ENCODE results near the gene ZNF222. TPM values are rescaled to one million over a fixed set of nuclear protein-coding genes. Genes with fewer than 3 reads are reported as not detected.

ZNF222 gene
- total and polyA plus RNA-seq, 4 donors = 2.5 to 5.9 (median 4.0) TPM

DNA sequence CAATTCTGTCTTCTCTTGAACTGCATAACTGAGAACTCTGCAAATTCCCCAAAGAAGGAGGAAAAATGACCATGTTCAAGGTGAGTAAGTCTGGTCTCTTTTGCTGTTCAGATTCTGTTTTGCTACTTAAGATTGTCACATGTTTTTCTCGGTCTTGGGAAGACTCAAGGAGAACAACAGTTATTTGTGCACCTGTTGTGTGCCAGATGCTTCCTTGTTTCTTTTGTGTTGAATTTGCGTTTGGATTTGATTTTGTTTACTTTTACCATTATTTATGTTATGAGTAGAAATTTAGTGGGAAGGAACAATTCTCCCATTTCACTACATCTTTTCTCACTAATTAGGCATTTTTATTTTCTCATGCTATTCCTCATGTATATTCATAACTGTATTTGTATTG is 51.1 kb downstream of the ZNF222 start:
- Histone ChIP-seq H3K27ac (ENCODE audit: low read depth in 1 of 2, low read length in 1 of 2) (no peak overlapping the region), H3K36me3 (ENCODE audit: control insufficient read depth in 4 of 4, insufficient read depth in 4 of 4, low read length in 4 of 4) (peaks cover 6 to 9% (median 7%) of the 10 kb centered on the region in 4 donors), H3K9me3 (ENCODE audit: control insufficient read depth in 4 of 4, insufficient read depth in 3 of 4, low read length in 3 of 4) (peaks cover 0 to 7% (median 0%) of the 10 kb centered on the region in 4 donors), H3K4me1 (ENCODE audit: control insufficient read depth in 5 of 5, insufficient read depth in 5 of 5, low read length in 5 of 5) (peaks cover 0 to 14% (median 0%) of the 10 kb centered on the region in 5 donors), H3K4me3 (no peak overlapping the region), H3K27me3 (ENCODE audit: control insufficient read depth in 3 of 3, insufficient read depth in 3 of 3, low read length in 2 of 3) (no peaks in the 10 kb centered on the region), H3K9ac (ENCODE audit: insufficient read depth in 1 of 2, low read length in 2 of 2) (no peak overlapping the region)
- DNase-seq (no peak), ATAC-seq (ENCODE audit: insufficient read depth, low FRiP score) (no peak)
- TF ChIP-seq, protein P1, sequence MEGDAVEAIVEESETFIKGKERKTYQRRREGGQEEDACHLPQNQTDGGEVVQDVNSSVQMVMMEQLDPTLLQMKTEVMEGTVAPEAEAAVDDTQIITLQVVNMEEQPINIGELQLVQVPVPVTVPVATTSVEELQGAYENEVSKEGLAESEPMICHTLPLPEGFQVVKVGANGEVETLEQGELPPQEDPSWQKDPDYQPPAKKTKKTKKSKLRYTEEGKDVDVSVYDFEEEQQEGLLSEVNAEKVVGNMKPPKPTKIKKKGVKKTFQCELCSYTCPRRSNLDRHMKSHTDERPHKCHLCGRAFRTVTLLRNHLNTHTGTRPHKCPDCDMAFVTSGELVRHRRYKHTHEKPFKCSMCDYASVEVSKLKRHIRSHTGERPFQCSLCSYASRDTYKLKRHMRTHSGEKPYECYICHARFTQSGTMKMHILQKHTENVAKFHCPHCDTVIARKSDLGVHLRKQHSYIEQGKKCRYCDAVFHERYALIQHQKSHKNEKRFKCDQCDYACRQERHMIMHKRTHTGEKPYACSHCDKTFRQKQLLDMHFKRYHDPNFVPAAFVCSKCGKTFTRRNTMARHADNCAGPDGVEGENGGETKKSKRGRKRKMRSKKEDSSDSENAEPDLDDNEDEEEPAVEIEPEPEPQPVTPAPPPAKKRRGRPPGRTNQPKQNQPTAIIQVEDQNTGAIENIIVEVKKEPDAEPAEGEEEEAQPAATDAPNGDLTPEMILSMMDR (IDR thresholded peaks at IDR 0.05; ENCODE audit: control extremely low read depth, extremely low read depth) = no peak
- WGBS, 2 donors = 85 to 90% methylated on average over 2 of the region's 2 CpGs

Small RNAs within 50 kb of the gene (small RNA-seq; reads per million reads assigned to genes)
- gene AC006213.5 (ENCODE audit: low replicate concordance) = not detected

Other genes starting within 250 kb of the ZNF222 start
- 10 to 100 TPM in 1 of 2 donors, 1 to 10 TPM in 1; 2.4 to 13.5 TPM for gene KCNN4, start 244.4 kb upstream of the ZNF222 start, total RNA-seq
- gene KCNN4, start 244.4 kb upstream of the ZNF222 start, polyA plus RNA-seq = 10 to 100 TPM; 11.9 to 31.7 TPM
- 1 to 10 TPM in 1 of 2 donors, under 1 TPM in 1; 0.51 to 8.1 TPM for gene LYPD5, start 222.9 kb upstream of the ZNF222 start, total RNA-seq
- 1 to 10 TPM; 2.4 to 3.3 TPM for gene LYPD5, start 222.9 kb upstream of the ZNF222 start, polyA plus RNA-seq
- gene ZNF283, start 198.1 kb upstream of the ZNF222 start, total RNA-seq = 10 to 100 TPM in 1 of 2 donors, 1 to 10 TPM in 1; 6.1 to 34.2 TPM
- gene ZNF283, start 198.1 kb upstream of the ZNF222 start, polyA plus RNA-seq = 1 to 10 TPM; 1.6 to 2.5 TPM
- gene ZNF404, start 141.4 kb upstream of the ZNF222 start, total RNA-seq = 1 to 10 TPM; 1.1 to 2.8 TPM
- 1 to 10 TPM in 1 of 2 donors, under 1 TPM in 1; 0.80 to 2.9 TPM for gene ZNF404, start 141.4 kb upstream of the ZNF222 start, polyA plus RNA-seq
- 10 to 100 TPM in 1 of 2 donors, 1 to 10 TPM in 1; 9.9 to 20.6 TPM for gene ZNF45, start 90.1 kb upstream of the ZNF222 start, total RNA-seq
- gene ZNF45, start 90.1 kb upstream of the ZNF222 start, polyA plus RNA-seq = 1 to 10 TPM; 2.8 to 6.2 TPM
- gene ZNF221, start 74.2 kb upstream of the ZNF222 start, total RNA-seq = 10 to 100 TPM in 1 of 2 donors, 1 to 10 TPM in 1; 2.6 to 13.1 TPM
- gene ZNF221, start 74.2 kb upstream of the ZNF222 start, polyA plus RNA-seq = under 1 TPM; 0.71 to 0.81 TPM
- 1 to 10 TPM; 4.7 to 7.8 TPM for gene ZNF155, start 41.2 kb upstream of the ZNF222 start, total RNA-seq
- 1 to 10 TPM; 4.4 to 4.7 TPM for gene ZNF155, start 41.2 kb upstream of the ZNF222 start, polyA plus RNA-seq
- 1 to 10 TPM; 4.2 to 7.3 TPM for gene ZNF230, start 22.4 kb upstream of the ZNF222 start, total RNA-seq
- 1 to 10 TPM; 1.7 to 5.6 TPM for gene ZNF230, start 22.4 kb upstream of the ZNF222 start, polyA plus RNA-seq
- gene ZNF223, start 26.7 kb downstream of the ZNF222 start, total RNA-seq = 1 to 10 TPM; 5.6 to 9.6 TPM
- 1 to 10 TPM; 2.8 to 3.9 TPM for gene ZNF223, start 26.7 kb downstream of the ZNF222 start, polyA plus RNA-seq
- gene ZNF284, start 46.8 kb downstream of the ZNF222 start, total RNA-seq = 1 to 10 TPM; 2.1 to 4.1 TPM
- 1 to 10 TPM in 1 of 2 donors, under 1 TPM in 1; 0.62 to 1.0 TPM for gene ZNF284, start 46.8 kb downstream of the ZNF222 start, polyA plus RNA-seq
- gene ZNF224, start 69.0 kb downstream of the ZNF222 start, total RNA-seq = 10 to 100 TPM; 19.8 to 63.7 TPM
- gene ZNF224, start 69.0 kb downstream of the ZNF222 start, polyA plus RNA-seq = 10 to 100 TPM; 11.2 to 18.7 TPM
- gene ZNF225, start 88.0 kb downstream of the ZNF222 start, total RNA-seq = 1 to 10 TPM; 3.6 to 9.8 TPM
- 1 to 10 TPM; 1.4 TPM for gene ZNF225, start 88.0 kb downstream of the ZNF222 start, polyA plus RNA-seq
- gene ZNF234, start 116.2 kb downstream of the ZNF222 start, total RNA-seq = 10 to 100 TPM in 1 of 2 donors, 1 to 10 TPM in 1; 9.7 to 16.2 TPM
- 1 to 10 TPM; 2.6 to 3.2 TPM for gene ZNF234, start 116.2 kb downstream of the ZNF222 start, polyA plus RNA-seq
- 10 to 100 TPM; 18.4 to 34.4 TPM for gene ZNF226, start 139.7 kb downstream of the ZNF222 start, total RNA-seq
- gene ZNF226, start 139.7 kb downstream of the ZNF222 start, polyA plus RNA-seq = 10 to 100 TPM; 11.4 to 12.3 TPM
- gene ZNF227, start 187.2 kb downstream of the ZNF222 start, total RNA-seq = 10 to 100 TPM; 15.1 to 41.5 TPM
- gene ZNF227, start 187.2 kb downstream of the ZNF222 start, polyA plus RNA-seq = 1 to 10 TPM; 2.7 to 4.9 TPM
- gene ZNF233, start 234.5 kb downstream of the ZNF222 start, total RNA-seq = 1 to 10 TPM in 1 of 2 donors, under 1 TPM in 1; 0.40 to 2.5 TPM
- gene ZNF233, start 234.5 kb downstream of the ZNF222 start, polyA plus RNA-seq = under 1 TPM; 0.10 to 0.32 TPM